ENCODE measurements around the gene ARHGAP42.
A peak's percentile ranks its signal among the peaks of the same experiment; 100 is the strongest.

The ARHGAP42 gene

GRCh38 chr11:100929377-100929776, 242.3 kb downstream of the ARHGAP42 start:
- peak; percentile 64 for DNase-seq

- DNase-seq, result peak; percentile 77
These were observed 243.2 kb downstream of the ARHGAP42 start for GRCh38 chr11:100930185-100930778.

- DNase-seq, result peak; percentile 48
These were observed 245.5 kb downstream of the ARHGAP42 start for GRCh38 chr11:100932474-100933100.

GRCh38 chr11:100936781-100937180, 249.7 kb downstream of the ARHGAP42 start:
- DNase-seq, result no peak

GRCh38 chr11:100939571-100939970, 252.5 kb downstream of the ARHGAP42 start:
- DNase-seq, result peak; percentile 17

GRCh38 chr11:100940111-100940510, 253.0 kb downstream of the ARHGAP42 start:
- no peak for DNase-seq

- no peak for DNase-seq
These were observed 253.9 kb downstream of the ARHGAP42 start for GRCh38 chr11:100941033-100941432.

- peak; percentile 12 for DNase-seq
These were observed 254.9 kb downstream of the ARHGAP42 start for GRCh38 chr11:100942016-100942415.

GRCh38 chr11:100948936-100949335, 261.8 kb downstream of the ARHGAP42 start:
- no peak for DNase-seq

GRCh38 chr11:100949443-100949842, 262.4 kb downstream of the ARHGAP42 start:
- no peak for DNase-seq

GRCh38 chr11:100955318-100955717, 268.2 kb downstream of the ARHGAP42 start:
- DNase-seq, result no peak

- no peak for DNase-seq
These were observed 269.3 kb downstream of the ARHGAP42 start for GRCh38 chr11:100956351-100956750.

- DNase-seq, result no peak
These were observed 270.4 kb downstream of the ARHGAP42 start for GRCh38 chr11:100957499-100957898.

GRCh38 chr11:100961633-100962032, 274.5 kb downstream of the ARHGAP42 start:
- DNase-seq, result no peak

- DNase-seq, result no peak
These were observed 276.3 kb downstream of the ARHGAP42 start for GRCh38 chr11:100963375-100963774.

- DNase-seq, result peak; percentile 48
These were observed 277.3 kb downstream of the ARHGAP42 start for GRCh38 chr11:100964435-100964834.

- DNase-seq, result no peak
These were observed 278.3 kb downstream of the ARHGAP42 start for GRCh38 chr11:100965346-100965745.

- DNase-seq, result no peak
These were observed 279.3 kb downstream of the ARHGAP42 start for GRCh38 chr11:100966366-100966765.

GRCh38 chr11:100969008-100969407, 281.9 kb downstream of the ARHGAP42 start:
- DNase-seq, result no peak

- no peak for DNase-seq
These were observed 283.4 kb downstream of the ARHGAP42 start for GRCh38 chr11:100970283-100971164.

- DNase-seq, result no peak
These were observed 285.0 kb downstream of the ARHGAP42 start for GRCh38 chr11:100972046-100972445.

GRCh38 chr11:100978442-100978841, 291.4 kb downstream of the ARHGAP42 start:
- no peak for DNase-seq

GRCh38 chr11:100978939-100979338, 291.9 kb downstream of the ARHGAP42 start:
- no peak for DNase-seq

GRCh38 chr11:100980156-100980555, 293.1 kb downstream of the ARHGAP42 start:
- no peak for DNase-seq
